ENCODE measurements around the gene ANGPTL8. TPM values are rescaled to one million over a fixed set of nuclear protein-coding genes. Genes with fewer than 3 reads are reported as not detected.

The ANGPTL8 gene
- total and polyA plus RNA-seq, 7 donors = 0.08 to 14.6 (median 0.48) TPM; not detected in 2

DNA sequence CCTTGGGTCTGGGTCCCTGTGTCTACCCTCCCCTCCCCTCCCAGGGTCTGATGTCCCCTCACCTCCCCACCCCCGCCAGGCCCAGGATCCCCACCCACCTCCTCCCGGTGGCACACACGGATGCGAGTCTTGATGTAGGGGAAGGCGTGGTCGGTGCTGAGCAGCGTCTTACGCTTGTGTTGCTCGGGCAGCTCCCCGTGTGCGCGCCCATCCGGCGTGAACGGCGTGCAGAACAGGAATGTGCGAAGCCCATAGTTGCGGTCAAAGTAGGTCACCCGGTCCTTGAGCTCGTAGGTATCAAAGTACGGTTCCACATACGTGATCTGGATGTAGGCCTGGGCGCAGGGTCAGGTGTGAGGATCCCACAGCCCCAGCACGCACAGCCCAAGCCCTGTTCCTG, 37.6 kb upstream of the ANGPTL8 start:
- TF ChIP-seq, protein P1, sequence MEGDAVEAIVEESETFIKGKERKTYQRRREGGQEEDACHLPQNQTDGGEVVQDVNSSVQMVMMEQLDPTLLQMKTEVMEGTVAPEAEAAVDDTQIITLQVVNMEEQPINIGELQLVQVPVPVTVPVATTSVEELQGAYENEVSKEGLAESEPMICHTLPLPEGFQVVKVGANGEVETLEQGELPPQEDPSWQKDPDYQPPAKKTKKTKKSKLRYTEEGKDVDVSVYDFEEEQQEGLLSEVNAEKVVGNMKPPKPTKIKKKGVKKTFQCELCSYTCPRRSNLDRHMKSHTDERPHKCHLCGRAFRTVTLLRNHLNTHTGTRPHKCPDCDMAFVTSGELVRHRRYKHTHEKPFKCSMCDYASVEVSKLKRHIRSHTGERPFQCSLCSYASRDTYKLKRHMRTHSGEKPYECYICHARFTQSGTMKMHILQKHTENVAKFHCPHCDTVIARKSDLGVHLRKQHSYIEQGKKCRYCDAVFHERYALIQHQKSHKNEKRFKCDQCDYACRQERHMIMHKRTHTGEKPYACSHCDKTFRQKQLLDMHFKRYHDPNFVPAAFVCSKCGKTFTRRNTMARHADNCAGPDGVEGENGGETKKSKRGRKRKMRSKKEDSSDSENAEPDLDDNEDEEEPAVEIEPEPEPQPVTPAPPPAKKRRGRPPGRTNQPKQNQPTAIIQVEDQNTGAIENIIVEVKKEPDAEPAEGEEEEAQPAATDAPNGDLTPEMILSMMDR (IDR thresholded peaks at IDR 0.05) = no peak
- Histone ChIP-seq H3K4me3 (no peak overlapping the region), H3K4me1 (peaks cover 8% of the 10 kb centered on the region), H3K27me3 (ENCODE audit: insufficient read depth in 3 of 3, low read length in 2 of 3) (no peaks in the 10 kb centered on the region), H3K36me3 (ENCODE audit: insufficient read depth in 1 of 2, low read depth in 1 of 2) (peaks cover 0 to 4% of the 10 kb centered on the region in 2 donors), H3K27ac (no peak overlapping the region), H3K9me3 (no peaks in the 10 kb centered on the region)
- 94 to 96% (median 95%) methylated on average over 24 of the region's 24 CpGs for WGBS, 3 donors
- intact Hi-C loops (cut with DNase I) = loop anchor here (1.0 to 2.0 kb wide), 2 partner anchors 63 kb away; no protein-coding TSS in a partner anchor
- no peak for DNase-seq
- no peak for ATAC-seq

DNA sequence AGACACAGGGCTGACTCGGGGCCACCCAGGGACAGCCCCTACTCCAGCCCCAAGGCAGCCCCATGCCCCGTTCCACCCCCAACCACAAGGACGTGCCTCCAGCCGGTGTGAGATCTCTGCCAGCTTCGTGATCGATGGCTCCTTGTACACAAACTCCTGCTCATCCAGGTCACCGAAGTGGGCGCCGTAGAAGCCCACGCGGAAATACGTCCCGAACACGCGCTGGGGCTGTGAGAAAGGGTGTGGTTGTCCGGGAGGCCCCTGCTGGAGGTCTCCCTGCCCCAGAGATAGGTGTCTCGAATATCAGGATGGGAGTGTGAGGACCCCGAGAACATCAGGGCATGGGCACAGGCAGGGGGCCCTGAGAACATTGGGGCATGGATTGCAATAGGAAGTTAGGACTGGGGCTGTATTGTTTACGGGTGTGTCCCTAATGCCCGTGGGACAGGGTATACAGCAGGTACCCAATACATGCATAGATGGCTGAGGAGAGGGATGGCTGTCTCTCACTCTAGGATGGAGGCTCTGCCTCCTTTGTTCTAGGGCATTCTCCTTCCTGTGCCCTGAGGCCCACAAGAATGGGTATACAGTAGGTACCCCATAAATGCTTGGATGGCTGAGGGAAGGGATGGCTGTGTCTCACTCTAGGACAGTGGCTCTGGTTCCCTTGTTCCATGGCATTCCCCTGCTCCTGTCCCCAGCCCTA, 36.8 kb upstream of the ANGPTL8 start:
- WGBS, 3 donors = 87 to 94% (median 88%) methylated on average over 20 of the region's 20 CpGs
- TF ChIP-seq, protein P1 (IDR thresholded peaks at IDR 0.05) = no peak
- no peak overlapping the region for H3K4me3 ChIP-seq
- intact Hi-C loops (cut with DNase I) = loop anchor here (1.0 to 2.0 kb wide), 2 partner anchors 64 kb away; no protein-coding TSS in a partner anchor
- H3K27ac ChIP-seq = peak overlapping the region; percentile 67
- H3K4me1 ChIP-seq = peaks cover 8% of the 10 kb centered on the region
- H3K9me3 ChIP-seq = no peaks in the 10 kb centered on the region
- peaks cover 0 to 4% of the 10 kb centered on the region in 2 donors for H3K36me3 ChIP-seq (ENCODE audit: insufficient read depth in 1 of 2, low read depth in 1 of 2)
- H3K27me3 ChIP-seq (ENCODE audit: insufficient read depth in 3 of 3, low read length in 2 of 3) = no peaks in the 10 kb centered on the region
- ATAC-seq (no peak), DNase-seq (peak in 1 of 2 donors; percentile 47)

DNA sequence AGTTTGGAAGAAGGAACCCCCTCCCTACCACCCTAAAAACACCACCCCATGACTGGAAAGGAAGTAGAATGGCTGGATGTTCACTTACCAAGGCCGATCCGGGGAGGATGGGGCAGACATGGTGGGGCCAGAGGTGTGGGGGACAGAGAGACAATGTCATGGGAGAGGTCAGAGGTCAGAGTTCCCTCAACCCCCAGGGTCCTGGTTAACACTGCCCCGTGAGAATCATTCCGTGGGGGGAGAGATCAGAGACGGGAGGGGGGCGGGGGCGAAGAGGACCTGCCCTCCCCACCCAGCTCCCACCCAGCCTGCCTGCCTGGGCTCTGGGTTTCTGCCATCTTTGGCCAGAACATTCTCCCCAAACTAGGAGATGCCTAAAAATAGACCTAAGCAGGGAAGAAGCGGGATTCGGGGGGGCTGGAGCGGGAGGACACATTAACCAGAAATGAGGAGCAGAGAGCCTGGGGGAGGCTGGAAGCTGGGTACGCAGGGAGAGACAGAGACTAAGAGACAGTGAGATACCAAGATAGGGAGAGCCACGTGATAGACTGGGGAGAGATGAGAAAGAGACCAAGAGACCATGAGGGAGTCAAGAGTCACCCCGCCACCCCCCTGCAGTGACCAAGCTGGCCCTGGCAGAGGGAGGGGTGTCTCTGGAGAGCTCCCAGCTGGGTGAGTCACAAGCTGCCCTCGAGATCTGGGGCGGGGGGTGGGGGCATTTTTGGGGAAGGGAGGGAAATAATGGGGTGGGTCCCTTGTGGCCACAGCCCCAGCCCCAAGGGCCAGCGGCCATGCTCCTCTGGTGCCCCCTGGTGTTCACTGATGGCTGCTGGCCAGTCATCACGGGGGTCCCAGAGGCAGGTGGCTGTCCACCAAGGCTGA, 36.0 kb upstream of the ANGPTL8 start:
- intact Hi-C loops (cut with DNase I) = loop anchor here in 1 of 2 donors (2.0 kb wide), 1 partner anchor 65 kb away; no protein-coding TSS in a partner anchor
- Histone ChIP-seq H3K9me3 (no peaks in the 10 kb centered on the region), H3K4me3 (peak overlapping the region; percentile 42), H3K36me3 (ENCODE audit: insufficient read depth in 1 of 2, low read depth in 1 of 2) (peaks cover 0 to 4% of the 10 kb centered on the region in 2 donors), H3K27ac (peak overlapping the region; percentile 67), H3K27me3 (ENCODE audit: insufficient read depth in 3 of 3, low read length in 2 of 3) (no peaks in the 10 kb centered on the region), H3K4me1 (peaks cover 4% of the 10 kb centered on the region)
- DNase-seq (peak; percentile 77 to 80), ATAC-seq (peak; percentile 66 to 82 (median 75))
- TF ChIP-seq, protein P1 (IDR thresholded peaks at IDR 0.05) = peak; percentile 86
- WGBS, 3 donors = 19 to 29% (median 27%) methylated on average over 15 to 17 of the region's 17 CpGs

DNA sequence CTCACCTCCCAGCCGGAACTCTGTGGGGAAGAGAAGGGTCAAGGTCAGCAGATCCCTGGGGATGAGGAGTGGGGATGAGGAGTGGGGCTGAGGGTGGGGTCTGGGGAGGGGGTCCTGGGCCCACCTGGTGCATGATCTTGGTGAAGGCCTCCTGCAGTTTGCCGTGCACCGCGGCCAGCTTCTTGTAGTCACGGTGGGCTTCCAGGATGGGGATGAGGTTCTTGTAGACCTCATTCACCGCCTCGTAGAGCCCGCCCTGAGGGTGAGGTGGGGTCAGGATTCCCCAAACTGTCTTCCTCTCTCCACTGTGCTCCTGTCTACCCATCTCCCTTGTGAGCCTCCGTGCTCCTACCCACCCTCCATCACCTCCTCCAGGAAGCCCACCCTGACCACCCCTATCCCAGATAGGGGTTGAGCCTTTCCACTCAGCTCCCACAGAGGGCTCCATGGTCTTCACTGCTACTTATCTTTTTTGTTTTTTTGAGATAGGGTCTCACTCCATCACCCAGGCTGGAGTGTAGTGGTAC, 35.3 kb upstream of the ANGPTL8 start:
- no peaks in the 10 kb centered on the region for H3K9me3 ChIP-seq
- no peaks in the 10 kb centered on the region for H3K27me3 ChIP-seq (ENCODE audit: insufficient read depth in 3 of 3, low read length in 2 of 3)
- TF ChIP-seq, protein P1 (IDR thresholded peaks at IDR 0.05) = no peak
- peaks cover 0 to 4% of the 10 kb centered on the region in 2 donors for H3K36me3 ChIP-seq (ENCODE audit: insufficient read depth in 1 of 2, low read depth in 1 of 2)
- H3K27ac ChIP-seq = peak overlapping the region; percentile 67
- ATAC-seq (peak in 1 of 4 donors; percentile 5), DNase-seq (no peak)
- intact Hi-C loops (cut with DNase I) = no loop called here
- H3K4me1 ChIP-seq = peaks cover 4% of the 10 kb centered on the region
- 66 to 77% (median 66%) methylated on average over 7 to 9 of the region's 9 CpGs for WGBS, 3 donors
- peak overlapping the region; percentile 42 for H3K4me3 ChIP-seq

Data from psoas muscle (tissue), 8 donors.